HUES48 (cell line): ENCODE data around the gene SLC25A6.
A peak's percentile ranks its signal among the peaks of the same experiment; 100 is the strongest.

Experiments
- H3K27ac ChIP-seq: one replicate; pipeline ENCODE4 v1.7.0; 2013; ENCODE audit warnings: low read depth, low read length, inconsistent platforms
- H3K27me3 ChIP-seq: 2 replicates; pipeline ENCODE4 v1.6.1; 2013; ENCODE audit warnings: mild to moderate bottlenecking, low read length; ENCODE audit not compliant: control insufficient read depth, insufficient read depth
- H3K36me3 ChIP-seq: 2 replicates; pipeline ENCODE4 v1.6.1; 2013; ENCODE audit warnings: low read length; ENCODE audit not compliant: control insufficient read depth, insufficient read depth
- H3K4me1 ChIP-seq: 2 replicates; pipeline ENCODE4 v1.6.1; 2013; ENCODE audit warnings: mild to moderate bottlenecking, low read length; ENCODE audit not compliant: control insufficient read depth, insufficient read depth
- H3K4me3 ChIP-seq: 2 replicates; pipeline ENCODE4 v1.5.1; 2013; ENCODE audit warnings: mild to moderate bottlenecking, low read depth, low read length
- H3K9ac ChIP-seq: 2 replicates; pipeline ENCODE4 v1.6.1; 2013; ENCODE audit warnings: mild to moderate bottlenecking, low read depth, low read length, moderate library complexity
- H3K9me3 ChIP-seq: 2 replicates; pipeline ENCODE4 v1.6.1; 2013; ENCODE audit warnings: low read length; ENCODE audit not compliant: control insufficient read depth, insufficient read depth

The SLC25A6 gene

GRCh38 chrX:1397441-1398270 lies 5.7 kb upstream of the SLC25A6 start:
- H3K4me3 ChIP-seq = no peak overlapping the region
- H3K4me1 ChIP-seq = no peaks in the 10 kb centered on the region
- no peak overlapping the region for H3K27ac ChIP-seq
- H3K9me3 ChIP-seq = no peaks in the 10 kb centered on the region
- H3K36me3 ChIP-seq = peaks cover 55% of the 10 kb centered on the region
- H3K9ac ChIP-seq = no peak overlapping the region
- H3K27me3 ChIP-seq = no peaks in the 10 kb centered on the region

DNA sequence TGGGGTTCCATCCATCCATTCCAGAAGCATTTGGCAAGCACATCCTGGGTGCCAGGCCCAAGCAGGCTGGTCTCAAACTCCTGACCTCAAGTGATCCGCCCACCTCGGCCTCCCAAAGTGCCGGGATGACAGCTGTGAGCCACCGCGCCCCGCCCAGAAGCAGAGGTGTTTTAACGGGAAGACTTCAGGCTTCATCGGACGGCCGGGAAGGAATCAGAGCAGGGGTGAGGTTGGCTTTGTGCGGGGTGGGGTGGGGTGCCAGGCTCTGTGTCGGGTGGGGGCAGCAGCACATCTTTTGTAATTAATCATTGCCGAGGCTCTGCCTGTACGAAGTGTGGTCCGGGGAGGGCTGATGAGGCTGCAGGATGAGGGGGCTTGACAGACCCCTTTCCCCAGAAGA lies 5.1 kb upstream of the SLC25A6 start:
- no peaks in the 10 kb centered on the region for H3K9me3 ChIP-seq

GRCh38 chrX:1395646-1396216 lies 3.8 kb upstream of the SLC25A6 start:
- Histone ChIP-seq H3K4me1 (no peaks in the 10 kb centered on the region), H3K36me3 (peaks cover 51% of the 10 kb centered on the region), H3K27me3 (no peaks in the 10 kb centered on the region), H3K4me3 (no peak overlapping the region), H3K9ac (no peak overlapping the region), H3K27ac (no peak overlapping the region), H3K9me3 (no peaks in the 10 kb centered on the region)

More for the DNA sequence above, 5.1 kb upstream of the SLC25A6 start:
- no peak overlapping the region for H3K4me3 ChIP-seq
- H3K4me1 ChIP-seq = no peaks in the 10 kb centered on the region
- H3K9ac ChIP-seq = no peak overlapping the region
- no peak overlapping the region for H3K27ac ChIP-seq
- peaks cover 53% of the 10 kb centered on the region for H3K36me3 ChIP-seq
- H3K27me3 ChIP-seq = no peaks in the 10 kb centered on the region

DNA sequence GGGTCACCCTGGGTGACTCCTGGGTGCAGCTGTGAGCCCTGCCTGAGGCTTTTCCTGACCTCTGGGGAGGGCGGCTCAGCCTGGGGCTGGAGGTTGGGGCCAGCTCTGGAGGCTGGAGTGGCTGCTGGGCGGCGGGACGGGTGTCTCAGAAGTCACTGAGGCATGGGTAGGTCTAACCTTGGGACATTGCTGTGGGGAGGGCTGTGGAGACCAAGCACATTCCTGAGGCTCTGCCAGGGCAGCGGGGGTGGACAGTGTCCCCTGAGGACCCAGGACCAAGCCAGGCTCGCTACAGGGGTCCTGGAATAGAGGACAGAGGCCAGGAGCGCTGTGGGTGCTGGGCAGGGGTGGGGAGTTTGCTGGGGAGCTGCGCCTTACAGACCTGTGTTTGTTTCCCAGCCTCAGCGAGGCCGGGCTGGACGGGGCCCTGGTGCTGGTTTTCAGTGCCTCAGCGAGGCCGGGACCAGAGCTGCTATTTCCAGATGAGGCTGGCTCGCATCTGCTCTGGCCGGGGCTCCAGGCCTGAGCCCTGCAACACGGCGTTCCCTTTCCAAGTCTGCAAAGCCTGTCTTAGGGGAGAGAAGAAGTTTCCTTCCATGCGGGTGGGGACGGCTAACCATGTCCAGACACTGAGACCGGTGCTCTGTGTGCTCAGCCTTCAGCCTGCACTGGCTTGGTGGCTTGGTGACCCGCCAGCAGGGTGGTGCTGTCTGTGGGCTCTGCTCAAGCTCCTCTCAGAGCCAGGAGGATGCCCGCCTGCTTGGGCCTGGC lies 3.0 kb upstream of the SLC25A6 start:
- no peak overlapping the region for H3K27ac ChIP-seq
- H3K27me3 ChIP-seq = no peaks in the 10 kb centered on the region
- H3K36me3 ChIP-seq = peaks cover 54% of the 10 kb centered on the region
- H3K4me3 ChIP-seq = no peak overlapping the region
- no peak overlapping the region for H3K9ac ChIP-seq
- H3K4me1 ChIP-seq = no peaks in the 10 kb centered on the region
- no peaks in the 10 kb centered on the region for H3K9me3 ChIP-seq

DNA sequence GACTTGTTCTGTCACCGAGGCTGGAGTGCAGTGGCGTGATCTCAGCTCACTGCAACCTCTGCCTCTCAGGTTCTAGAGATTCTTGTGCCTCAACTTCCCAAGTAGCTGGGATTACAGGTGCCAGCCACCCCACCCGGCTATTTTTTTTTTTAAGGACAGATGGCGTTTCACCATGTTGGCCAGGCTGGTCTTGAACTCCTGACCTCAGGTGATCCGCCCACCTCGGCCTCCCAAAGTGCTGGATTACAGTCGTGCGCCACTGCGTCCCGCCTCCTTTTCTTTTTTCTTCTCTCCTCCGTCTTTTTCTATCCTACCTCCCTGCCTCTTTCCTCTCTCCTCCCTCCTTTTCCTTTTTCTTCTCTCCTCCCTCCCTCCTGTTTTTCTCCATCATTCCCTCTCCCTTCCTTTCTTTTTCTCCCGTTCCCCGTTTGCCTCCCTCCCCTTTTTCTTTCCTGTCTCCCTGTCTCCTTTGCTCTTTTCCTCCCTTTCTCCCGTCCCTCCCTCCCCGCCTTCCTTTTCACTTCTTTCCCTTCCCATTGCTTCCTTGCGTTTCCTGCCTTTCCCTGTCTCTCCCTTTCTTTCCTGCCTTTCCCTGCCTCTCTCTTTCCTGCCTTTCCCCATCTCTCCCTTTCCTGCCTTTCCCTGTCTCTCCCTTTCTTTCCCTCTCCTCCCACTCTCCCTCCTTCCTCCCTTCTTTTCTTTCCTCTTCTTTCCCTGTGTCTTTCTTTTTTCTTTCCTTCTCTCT lies 2.1 kb upstream of the SLC25A6 start:
- Histone ChIP-seq H3K4me3 (no peak overlapping the region), H3K9me3 (no peaks in the 10 kb centered on the region), H3K27me3 (no peaks in the 10 kb centered on the region), H3K9ac (no peak overlapping the region), H3K36me3 (peaks cover 60% of the 10 kb centered on the region), H3K27ac (no peak overlapping the region), H3K4me1 (no peaks in the 10 kb centered on the region)

DNA sequence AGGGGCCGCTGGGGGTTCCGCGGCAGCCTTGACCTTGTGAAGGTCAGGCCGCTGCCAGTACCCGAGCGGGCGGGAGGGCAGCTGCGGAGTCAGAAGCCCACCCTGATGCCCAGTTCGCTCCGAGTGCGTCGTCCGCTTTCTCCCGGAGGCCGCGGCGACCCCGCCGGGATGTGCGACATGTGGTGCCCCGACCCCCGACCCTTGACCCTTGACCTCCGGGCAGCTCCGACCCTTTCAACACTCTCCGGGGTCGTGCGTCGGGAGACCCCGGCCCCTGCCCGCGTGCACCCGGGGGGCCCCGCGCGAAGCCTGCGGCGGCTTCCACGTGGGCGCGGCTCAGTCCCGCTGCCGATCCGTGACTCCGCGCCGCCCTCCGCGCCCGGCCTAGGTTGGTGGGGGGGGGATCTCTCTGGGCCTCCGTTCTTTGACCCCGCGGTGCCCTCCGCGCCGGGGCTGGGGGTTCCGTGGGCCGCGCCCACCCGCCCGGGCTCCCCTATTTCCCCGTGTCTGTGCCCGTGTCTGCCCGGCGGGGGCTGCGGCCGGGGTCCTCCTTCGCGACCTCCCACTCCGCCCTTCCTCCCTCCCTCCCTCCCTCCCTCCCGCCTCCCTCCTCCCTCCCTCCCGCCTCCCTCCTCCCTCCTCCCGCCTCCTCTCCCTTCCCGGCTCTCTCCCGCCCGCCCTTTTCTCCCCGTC lies 609 bp upstream of the SLC25A6 start:
- Histone ChIP-seq H3K4me3 (peak overlapping the region; percentile 99), H3K4me1 (no peaks in the 10 kb centered on the region), H3K9ac (peak overlapping the region; percentile 99), H3K9me3 (no peaks in the 10 kb centered on the region), H3K27ac (peak overlapping the region; percentile 100), H3K27me3 (no peaks in the 10 kb centered on the region), H3K36me3 (peaks cover 64% of the 10 kb centered on the region)

DNA sequence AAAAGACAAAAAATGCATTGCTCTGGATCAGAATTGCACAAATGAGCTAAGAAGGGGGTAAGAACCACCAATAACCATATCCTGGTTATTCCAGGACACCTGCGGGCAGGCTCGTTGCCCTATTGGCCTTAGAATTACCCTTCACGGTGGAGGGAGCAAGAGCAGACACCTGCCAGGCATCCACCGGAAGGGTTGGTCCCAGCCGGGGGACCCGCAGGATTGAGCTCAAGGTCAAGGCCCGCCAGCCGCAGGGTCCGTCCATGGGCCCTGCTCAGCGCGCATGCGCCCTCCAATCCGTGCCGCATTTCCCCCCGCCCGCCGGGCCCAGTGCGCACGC lies 575 bp downstream of the SLC25A6 start:
- no peaks in the 10 kb centered on the region for H3K9me3 ChIP-seq
- peaks cover 67% of the 10 kb centered on the region for H3K36me3 ChIP-seq
- H3K4me1 ChIP-seq = no peaks in the 10 kb centered on the region
- H3K9ac ChIP-seq = peak overlapping the region; percentile 100
- H3K4me3 ChIP-seq = peak overlapping the region; percentile 99
- H3K27ac ChIP-seq = peak overlapping the region; percentile 100
- H3K27me3 ChIP-seq = no peaks in the 10 kb centered on the region

DNA sequence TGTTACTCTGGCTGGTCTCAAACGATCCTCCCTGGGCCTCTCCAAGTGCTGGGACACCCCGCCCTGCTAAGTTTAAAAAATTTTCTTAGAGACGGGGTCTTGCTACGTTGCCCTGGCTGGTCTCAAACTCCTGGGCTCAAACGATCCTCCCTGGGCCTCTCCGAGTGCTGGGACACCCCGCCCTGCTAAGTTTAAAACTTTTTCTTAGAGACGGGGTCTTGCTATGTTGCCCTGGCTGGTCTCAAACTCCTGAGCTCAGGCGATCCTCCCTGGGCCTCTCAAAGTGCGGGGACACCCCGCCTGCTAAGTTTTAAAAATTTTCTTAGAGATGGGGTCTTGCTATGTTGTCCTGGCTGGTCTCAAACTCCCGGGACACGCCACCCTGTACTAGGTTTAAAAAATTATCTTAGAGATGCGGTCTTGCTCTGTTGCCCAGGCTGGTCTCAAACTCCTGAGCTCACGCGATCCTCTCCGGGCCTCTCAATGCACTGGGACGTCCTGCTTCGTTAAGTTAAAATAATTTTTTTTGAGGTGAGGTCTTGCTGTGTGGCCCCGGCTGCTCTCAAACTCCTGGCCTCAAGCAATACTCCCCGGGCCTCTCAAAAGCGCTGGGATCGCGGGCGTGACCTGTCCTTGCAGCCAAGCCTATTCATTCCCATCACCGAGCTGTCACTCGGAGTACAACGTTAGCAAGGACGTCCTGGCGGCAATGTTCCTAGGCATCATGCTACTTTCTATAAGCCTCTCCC lies 1.1 kb downstream of the SLC25A6 start:
- no peaks in the 10 kb centered on the region for H3K9me3 ChIP-seq
- no peaks in the 10 kb centered on the region for H3K4me1 ChIP-seq
- H3K9ac ChIP-seq = peak overlapping the region; percentile 100
- peak overlapping the region; percentile 100 for H3K27ac ChIP-seq
- peaks cover 67% of the 10 kb centered on the region for H3K36me3 ChIP-seq
- H3K27me3 ChIP-seq = no peaks in the 10 kb centered on the region
- H3K4me3 ChIP-seq = peak overlapping the region; percentile 99

GRCh38 chrX:1389993-1390285 lies 2.0 kb downstream of the SLC25A6 start:
- no peaks in the 10 kb centered on the region for H3K9me3 ChIP-seq
- H3K27ac ChIP-seq = peak overlapping the region; percentile 22
- H3K36me3 ChIP-seq = peaks cover 67% of the 10 kb centered on the region
- no peak overlapping the region for H3K9ac ChIP-seq
- no peak overlapping the region for H3K4me3 ChIP-seq
- H3K27me3 ChIP-seq = no peaks in the 10 kb centered on the region
- H3K4me1 ChIP-seq = no peaks in the 10 kb centered on the region
